ENCODE results near the gene PRXL2A.
"Not testable (repeated sequence)": the region's sequence is repeated elsewhere in the genome, so short reads cannot be mapped to it uniquely, and the experiment has no call there.

The PRXL2A gene, protein sequence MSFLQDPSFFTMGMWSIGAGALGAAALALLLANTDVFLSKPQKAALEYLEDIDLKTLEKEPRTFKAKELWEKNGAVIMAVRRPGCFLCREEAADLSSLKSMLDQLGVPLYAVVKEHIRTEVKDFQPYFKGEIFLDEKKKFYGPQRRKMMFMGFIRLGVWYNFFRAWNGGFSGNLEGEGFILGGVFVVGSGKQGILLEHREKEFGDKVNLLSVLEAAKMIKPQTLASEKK

DNA sequence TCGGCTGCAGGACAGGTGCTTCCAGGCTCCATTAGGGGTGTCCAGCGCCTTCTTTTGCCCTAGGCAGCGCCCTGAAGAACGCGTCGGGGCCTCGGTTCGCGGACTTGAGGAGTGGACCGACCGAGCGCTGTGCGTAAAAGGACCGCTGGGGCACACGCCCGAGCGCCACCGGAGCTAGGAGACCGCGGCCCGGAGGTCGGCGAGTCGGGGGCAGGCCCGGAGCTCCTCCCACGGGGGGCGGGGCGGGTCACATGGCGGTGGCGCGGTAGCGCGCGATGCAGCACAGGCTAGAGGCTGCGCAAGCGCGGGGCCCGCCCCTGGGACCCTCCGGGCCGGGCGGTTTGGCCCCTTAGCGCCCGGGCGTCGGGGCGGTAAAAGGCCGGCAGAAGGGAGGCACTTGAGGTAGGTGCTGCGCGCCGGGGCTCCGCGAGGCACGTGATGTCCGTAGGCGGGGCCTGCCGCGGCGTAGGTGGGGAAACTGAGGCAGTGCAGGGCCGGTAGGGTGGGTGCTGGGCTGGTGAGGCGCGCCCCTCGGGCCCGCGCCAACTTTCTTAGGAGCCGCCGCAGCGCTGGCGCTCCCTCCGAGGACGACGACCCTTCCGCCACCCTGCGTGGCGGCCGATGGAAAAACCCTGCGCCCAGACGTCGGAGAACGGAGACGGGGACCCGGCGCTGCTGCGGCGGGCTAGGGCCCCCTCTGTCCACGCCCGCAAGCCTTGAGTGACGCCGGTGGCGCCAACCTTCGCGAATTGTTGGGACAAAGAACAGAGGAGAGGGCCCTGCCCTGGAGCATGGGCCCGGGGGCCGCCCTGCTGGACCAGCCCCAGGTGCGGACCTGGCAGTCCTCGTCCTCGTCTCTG lies at the start of gene PRXL2A:
Gene PRXL2A, plus strand, starts transcription at position 310 of the 860 bp plus-strand sequence. CDS start 11,917 bp downstream, outside the sequence.
- peak; percentile 89 for DNase-seq (ENCODE audit: low spot score)

DNA sequence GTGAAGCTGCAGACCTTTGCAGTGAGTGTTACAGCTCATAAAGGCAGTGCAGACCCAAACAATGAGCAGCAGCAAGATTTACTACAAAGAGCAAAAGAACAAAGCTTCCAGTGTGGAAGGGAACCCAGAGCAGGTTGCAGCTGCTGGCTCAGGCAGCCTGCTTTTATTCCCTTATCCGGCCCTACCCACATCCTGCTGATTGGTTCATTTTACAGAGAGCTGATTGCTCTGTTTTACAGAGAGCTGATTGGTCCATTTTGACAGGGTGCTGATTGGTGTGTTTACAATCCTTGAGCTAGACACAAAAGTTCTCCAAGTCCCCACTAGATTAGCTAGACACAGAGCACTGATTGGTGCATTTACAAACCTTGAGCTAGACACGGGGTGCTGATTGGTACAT lies 49.4 kb upstream of the PRXL2A start:
- DNase-seq (ENCODE audit: low spot score) = not testable (repeated sequence)

DNA sequence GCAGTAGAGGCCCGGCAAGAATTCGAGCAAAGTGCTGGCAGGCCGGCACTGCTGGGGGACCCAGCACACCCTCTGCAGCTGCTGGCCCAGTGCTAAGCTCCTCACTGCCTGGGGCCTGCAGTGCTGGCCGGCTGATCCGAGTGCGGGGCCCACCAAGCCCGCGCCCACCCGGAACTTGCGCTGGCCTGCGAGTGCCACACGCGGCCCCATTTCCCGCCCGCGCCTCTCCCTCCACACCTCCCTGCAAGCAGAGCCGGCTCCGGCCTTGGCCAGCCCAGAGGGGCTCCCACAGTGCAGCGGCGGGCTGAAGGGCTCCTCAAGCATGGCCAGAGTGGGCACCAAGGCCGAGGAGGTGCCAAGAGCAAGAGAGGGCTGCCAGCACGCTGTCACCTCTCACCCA lies 48.7 kb upstream of the PRXL2A start:
- no peak for DNase-seq (ENCODE audit: low spot score)

DNA sequence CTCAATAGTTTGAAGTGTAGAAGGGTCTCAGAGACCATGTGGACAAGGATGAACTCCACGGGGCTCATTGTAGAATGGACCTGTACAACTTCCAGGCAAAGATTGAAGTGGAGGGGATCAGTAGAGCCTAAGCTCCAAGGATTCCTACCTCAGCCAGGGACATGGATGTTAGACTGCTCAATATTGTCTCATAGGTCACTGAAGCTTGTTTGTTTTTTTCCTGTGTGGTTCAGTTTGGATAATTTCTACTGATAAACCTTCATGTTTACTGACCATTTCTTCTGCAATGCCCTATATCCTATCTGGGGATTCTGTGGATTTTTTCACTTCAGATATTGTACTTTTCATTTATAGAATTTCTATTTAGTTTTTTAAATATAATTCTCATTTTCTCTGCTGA lies 42.8 kb upstream of the PRXL2A start:
- no peak for DNase-seq (ENCODE audit: low spot score)

DNA sequence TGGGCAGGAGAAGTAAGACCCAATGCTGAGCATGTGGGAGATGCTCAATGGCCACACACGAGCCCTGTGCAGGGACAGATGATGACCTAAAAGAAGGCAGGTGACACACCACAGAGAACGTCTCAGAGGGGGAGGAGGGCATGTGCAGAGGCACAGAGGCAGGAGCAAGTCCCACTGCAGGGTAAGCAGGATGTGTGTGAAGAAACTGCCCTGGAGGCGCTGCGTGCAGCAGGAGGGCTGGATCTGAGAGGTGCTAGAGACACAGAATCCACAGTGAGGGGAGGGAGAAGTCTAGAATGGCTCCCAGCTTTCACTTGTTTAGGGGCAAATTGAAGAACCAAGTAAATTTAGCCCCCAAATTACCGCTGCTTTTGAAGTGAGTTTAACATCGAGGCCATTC lies 36.9 kb upstream of the PRXL2A start:
- no peak for DNase-seq (ENCODE audit: low spot score)

DNA sequence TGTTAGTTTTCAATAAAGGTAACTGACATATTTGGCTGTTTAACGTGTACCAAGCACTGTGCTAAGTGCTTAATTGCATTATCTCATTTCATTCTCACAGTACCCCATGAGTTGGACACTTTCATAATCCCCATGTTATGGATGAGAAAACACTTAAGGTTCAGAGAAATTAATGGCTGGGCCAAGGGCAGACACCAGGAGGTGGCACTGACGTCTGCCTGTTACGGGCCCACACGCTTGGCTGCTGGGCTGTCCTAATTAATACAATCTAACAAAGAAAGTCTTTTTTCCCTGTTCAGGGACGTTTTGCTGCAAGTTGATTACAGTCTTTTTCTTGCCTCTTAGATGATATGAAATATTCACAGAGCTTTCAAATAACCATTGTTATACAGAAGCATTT lies 35.7 kb upstream of the PRXL2A start:
- no peak for DNase-seq (ENCODE audit: low spot score)

DNA sequence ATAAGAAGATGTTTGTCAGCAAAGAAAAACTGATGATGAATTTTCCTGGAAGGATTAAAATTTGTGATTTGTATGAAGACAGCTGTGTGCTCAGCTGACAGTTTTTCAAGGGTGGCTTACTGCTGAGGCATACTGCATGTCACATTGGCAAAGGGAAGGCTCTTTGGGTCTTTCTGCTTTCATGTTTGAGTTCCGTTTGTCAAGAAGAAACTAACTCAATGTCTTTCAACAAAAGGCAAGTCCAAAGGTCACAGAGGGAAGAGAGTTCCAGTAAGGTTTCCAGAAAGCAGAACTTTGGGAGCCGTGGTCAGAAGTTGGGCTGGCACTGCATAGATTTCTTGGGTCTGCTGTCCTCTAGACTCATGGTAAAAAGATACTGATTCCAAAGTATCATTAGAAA lies 34.8 kb upstream of the PRXL2A start:
- no peak for DNase-seq (ENCODE audit: low spot score)

DNA sequence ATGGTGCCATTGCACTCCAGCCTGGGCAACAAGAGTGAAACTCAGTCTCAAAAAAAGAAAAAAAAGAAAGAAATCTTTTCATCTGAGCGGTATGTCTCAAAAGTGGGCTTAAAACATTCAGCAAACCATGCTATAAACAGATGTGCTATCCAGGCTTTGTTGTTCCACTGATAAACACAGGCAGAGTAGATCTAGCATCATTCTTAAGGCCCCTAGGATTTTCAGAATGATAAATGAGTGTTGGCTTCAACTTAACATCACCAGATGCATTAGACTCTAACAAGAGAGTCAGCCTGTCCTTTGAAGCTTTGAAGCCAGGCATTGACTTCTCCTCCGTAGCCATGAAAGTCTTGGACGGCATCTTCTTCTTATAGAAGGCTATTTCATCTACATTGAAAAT lies 28.6 kb upstream of the PRXL2A start:
- no peak for DNase-seq (ENCODE audit: low spot score)

DNA sequence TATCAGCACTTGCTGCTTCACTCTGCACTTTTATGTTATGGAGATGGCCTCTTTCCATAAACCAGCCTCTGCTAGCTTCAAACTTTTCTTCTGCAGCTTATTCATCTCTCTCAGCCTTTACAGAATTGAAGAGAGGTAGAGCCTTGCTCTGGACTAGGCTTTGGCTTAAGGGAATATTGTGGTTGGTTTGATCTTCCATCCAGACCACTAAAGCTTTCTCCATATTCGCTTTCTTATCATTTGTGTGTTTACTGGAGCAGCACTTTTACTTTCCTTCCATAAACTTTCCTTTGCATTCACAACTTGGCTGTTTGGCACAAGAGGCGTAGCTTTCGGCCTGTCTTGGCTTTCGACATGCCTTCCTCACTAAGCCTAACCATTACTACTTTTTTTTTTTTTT lies 28.2 kb upstream of the PRXL2A start:
- DNase-seq (ENCODE audit: low spot score) = no peak

DNA sequence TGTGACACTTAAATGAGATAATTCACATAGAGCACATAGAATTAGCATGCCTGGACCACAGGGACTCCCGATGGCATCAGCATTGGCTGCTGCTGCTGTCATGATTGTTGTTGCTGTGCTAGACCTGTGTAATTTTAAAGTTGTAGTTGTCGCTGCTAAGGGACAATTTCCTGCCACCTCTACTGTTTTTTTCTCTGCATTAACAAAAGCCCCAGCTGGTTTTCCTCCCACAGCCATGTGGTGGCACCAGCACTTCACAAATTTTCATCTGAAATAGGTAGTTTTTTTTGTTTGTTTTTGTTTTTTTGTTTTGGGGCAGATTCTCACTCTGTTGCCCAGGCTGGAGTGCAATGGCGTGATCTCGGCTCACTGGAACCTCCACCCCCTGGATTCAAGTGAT lies 25.4 kb upstream of the PRXL2A start:
- no peak for DNase-seq (ENCODE audit: low spot score)

DNA sequence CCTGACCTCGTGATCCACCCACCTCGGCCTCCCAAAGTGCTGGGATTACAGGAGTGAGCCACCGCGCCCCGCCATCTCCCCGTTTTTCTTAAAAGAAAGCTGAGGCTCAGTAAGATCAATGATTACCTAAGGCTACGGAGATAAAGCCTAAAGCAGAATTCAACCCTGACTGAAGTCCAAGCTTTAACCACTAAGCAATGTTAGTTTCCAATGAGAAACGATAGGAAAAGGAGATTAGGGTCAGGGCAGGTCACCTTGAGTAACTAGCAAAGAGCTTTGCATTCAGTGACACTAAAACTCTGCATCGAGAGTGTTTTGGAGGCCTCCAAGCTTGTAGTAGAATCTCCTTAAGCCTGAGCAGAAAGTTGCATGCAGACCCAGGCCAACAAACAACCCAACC lies 17.6 kb upstream of the PRXL2A start:
- DNase-seq (ENCODE audit: low spot score) = no peak

DNA sequence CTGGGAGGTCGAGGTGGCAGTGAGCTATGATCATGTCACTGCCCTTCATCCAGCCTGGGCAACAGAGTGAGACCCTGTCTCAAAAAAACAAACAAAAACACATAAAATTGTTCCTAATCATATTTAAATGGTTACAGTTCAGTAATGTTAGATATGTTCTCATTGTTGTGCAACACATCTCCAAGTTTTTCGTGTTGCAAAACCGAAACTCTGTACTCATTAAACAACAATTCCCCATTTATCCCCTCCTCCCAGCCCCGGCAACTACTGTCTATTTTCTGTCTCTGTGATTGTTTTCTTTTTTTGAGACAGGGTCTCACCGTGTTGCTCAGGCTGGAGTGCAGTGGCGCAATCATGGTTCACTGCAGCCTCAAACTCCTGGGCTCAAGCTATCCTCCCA lies 16.1 kb upstream of the PRXL2A start:
- DNase-seq (ENCODE audit: low spot score) = no peak

DNA sequence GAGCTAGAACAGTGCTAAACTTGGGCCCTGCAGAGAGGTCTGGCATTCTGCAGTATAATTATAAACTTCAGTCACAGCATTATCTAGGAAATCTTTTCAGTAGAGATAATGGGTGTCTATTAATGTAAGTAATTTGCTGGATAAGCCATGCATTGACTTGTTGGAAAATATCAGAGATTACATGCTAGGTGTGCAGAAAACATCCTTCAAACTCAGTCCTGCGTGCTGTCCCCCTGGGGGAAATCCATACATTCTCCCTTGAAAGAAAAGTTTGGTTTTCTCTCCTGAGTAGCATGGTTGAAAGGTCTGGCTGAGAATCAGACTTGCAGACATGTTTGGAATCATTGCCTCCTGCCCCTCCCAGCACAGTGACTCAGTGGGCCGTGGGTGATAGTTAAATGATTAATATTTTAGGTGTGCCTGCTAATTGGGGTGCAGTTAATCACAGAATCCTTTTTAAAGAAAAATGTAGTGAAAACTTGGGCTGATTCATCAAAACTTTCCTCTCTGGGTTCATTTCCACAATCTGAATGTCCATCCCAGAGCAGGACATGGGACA lies 13.9 kb upstream of the PRXL2A start:
- no peak for DNase-seq (ENCODE audit: low spot score)

DNA sequence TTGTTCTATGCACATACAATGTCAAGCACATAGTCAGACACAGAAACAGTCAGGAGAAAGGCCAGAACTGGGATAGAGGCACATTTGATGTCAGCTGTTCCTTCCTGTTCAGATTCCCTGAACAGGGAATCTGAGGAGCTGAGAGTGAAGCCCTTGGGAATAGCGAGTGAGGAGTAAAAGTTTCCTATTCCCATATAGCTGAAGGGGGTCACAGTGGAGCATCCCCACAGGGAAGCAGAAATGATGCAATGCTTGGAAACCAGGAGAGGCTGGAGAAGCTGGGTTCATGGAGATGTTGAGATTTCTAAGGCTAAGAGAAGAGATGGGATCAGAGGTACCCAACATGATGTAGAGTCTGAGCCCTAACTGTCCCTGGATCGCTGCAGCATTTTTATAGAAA lies 11.3 kb upstream of the PRXL2A start:
- DNase-seq (ENCODE audit: low spot score) = no peak

DNA sequence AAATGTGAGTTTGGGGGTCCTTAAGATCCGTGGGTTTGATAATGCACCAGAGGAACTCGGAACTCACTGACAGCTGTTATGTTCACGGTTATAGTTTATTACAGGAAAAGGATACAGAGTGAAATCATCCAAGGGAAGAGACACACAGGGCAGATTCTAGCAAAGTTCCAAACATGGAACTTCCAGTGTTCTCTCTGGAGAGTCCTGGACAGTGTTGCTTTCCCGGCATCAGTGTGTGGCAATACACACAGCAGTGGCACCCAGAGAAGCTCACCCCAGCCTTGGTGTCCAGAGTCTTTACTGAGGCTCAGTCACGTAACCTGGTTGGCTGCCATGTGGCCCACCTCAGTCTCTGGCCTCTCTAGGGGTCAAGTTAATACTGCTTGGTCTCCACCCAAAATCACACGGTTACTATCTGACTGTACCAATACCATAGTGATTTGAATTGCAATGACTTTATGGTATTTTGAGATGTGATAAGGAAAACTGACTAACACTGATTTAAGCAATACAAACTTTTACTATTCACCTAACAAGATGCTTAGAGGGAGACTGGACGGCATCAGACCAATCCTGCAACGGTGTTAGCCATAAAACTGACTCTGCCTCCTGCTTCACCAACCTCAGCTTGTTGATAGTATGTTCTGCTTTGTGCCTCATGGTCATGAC lies 8.1 kb upstream of the PRXL2A start:
- no peak for DNase-seq (ENCODE audit: low spot score)

DNA sequence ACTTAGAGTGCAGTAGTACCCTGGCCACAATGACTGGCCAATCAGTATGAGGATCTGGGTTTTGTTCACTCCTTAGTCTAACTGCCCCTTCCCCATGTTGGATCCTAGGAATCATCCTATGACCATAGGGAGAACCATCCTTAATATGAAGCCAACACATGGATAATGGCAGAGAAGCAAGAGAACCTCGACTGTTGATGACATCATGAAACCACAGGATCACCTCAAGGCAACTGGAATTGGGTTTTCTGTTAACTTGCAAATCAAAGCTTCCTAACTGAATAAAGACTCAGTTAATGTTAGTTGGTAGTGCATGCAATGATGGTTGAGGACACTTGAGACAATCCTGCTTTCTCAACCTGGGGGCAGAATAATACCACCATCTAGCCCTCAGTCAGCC lies 3.3 kb upstream of the PRXL2A start:
- DNase-seq (ENCODE audit: low spot score) = no peak

DNA sequence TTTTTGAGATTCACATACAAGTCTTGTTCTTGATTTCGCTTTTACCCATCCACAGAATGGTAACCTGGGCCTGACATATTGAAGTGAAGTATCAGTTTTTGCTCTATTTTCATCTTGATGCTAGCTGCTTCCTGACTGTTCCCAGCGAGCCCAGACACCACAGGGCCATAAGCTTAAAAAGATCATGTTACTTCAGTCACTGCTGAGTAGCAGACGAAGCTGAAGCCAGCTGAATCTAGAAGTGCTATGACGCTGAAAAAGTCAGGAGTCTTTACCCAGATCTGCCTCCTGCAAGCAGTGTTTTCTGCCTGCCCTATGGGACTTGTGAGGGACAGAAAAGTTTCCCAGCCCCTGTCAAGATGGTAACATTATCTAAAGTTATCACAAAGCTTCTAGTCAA lies 2.7 kb upstream of the PRXL2A start:
- no peak for DNase-seq (ENCODE audit: low spot score)

DNA sequence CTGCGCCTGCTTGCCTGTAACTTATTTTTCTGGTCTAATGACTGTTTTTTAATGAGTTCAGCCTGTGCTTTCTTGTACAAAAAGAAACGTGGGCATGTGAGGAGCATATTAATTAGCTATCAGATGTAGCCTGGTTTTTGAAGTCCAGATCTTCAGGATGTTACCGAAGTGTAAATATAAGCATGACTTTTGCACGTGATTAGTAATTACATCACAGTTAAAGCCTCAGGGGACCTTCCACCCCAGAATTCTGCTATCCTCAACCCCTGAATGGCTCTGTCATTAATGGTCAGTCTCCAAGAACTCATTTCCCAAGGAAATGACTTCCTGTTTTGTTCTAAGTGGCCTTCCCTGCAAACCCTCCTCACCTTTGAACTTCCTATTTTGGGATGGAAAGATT lies 2.1 kb upstream of the PRXL2A start:
- no peak for DNase-seq (ENCODE audit: low spot score)

DNA sequence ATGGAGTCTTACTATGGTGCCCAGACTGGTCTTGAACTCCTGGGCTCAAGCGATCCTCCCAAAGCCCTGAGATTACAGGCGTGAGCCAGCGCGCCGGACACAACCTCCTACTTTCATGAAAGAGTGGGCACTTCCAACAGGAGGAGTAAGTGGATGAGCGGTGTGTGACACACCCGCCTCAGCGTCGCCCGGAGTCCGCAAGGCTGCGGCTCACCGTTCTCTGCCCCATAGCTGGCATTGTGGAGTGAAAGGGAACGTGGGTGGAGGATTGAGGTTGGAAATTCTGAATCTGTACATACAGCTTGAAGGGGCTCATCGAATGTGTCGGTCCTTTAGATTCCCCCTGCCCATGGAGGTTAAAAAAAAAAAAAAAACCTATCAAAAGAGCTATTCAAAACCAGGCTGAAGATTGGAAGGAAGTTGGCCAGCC lies 524 bp upstream of the PRXL2A start:
- DNase-seq (ENCODE audit: low spot score) = no peak

DNA sequence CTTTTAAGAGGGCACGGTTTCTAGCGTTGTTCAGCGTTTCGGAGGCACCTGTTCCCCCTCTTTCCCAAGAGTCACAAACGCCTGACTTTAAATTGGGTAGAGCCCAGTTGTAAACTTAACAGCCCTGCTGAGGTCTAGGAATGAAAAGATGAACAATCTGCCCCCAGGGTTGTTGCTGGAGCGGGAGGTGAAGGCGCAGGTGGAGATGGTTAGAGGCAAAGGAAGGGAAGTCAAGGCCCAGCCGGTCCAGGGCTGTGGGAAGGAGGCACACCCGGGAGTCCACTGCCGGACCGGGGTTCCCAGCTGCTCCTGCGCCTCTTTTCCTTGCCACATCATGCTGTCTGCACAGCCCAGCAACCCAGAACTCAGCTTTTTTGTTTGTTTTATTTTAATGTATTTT lies 770 bp downstream of the PRXL2A start:
- no peak for DNase-seq (ENCODE audit: low spot score)

DNA sequence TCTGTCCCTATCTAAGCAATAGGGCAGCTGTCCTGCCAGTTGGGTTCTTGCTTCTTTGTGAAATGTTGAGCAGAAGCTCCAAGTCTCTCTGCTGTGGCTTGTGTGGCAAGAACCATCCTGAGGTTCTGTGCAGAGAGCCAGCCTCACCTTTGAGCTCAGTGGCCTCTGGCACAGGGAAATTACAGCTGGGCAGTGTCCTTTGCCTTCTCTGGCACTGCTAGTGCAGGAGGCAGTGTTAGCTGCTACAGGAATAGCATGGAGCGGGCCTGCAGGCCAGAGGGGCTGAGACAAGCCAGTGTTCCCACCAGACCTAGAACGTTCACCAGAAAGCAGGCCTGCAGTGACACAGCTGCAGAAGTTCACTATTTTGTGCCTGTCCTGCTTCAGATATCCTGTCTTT lies 1.8 kb downstream of the PRXL2A start:
- no peak for DNase-seq (ENCODE audit: low spot score)

DNA sequence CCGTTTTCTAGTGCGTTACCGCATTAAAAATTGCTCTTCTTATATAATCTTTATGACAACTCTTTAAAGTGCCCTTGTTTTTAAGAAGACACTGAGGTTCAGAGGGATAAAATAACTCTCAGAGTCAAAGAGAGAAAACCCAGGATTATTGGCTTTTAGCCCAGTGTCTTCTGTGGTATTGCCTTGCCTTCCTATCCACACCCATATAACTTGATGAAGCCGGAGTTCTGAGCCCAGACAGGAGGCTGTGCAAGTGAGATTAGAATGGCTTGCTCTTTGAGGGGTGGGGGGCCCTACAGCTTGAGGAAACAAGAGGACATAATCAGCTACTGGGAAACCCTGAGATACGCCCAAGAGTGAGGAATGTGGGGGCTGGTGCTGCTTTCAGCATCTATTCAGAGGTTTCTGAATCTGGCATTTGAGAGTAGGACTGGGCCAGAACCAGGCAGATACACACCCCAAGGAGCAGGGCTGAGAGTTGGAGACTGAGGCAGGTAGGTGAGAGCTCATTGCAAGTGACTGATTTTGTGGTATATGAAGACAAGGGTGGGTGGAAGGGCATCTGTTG lies 2.3 kb downstream of the PRXL2A start:
- no peak for DNase-seq (ENCODE audit: low spot score)

All from left forelimb (tissue), 1 donor.